ENCODE measurements around the gene SLC44A5.
"Not testable (repeated sequence)": the region's sequence is repeated elsewhere in the genome, so short reads cannot be mapped to it uniquely, and the experiment has no call there.

SLC44A5 gene

DNA sequence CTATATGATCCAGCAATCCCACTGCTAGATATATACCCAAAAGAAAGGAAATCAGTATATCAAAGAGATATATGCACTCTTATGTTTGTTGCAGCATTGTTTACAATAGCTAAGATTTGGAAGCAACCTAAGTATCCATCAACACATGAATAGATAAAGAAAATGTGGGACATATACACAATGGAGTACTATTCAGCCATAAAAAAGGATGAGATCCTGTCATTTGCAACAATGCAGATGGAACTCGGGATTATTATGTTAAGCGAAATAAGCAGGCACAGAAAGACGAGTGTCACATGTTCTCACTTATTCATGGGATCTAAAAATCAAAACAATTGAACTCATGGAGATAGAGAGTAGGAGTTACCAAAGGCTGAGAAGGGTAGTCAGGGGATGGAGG, 17.5 kb downstream of the SLC44A5 start:
- not testable (repeated sequence) for FAIRE-seq; DNase-seq (ENCODE audit: extremely low spot score, insufficient read length, low read depth)

- DNase-seq (ENCODE audit: extremely low spot score, insufficient read length, low read depth) = no peak
- FAIRE-seq = no peak
Observed at GRCh38 chr1:75589637-75590036, 21.3 kb downstream of the SLC44A5 start.

GRCh38 chr1:75588779-75589475, 22.0 kb downstream of the SLC44A5 start:
- DNase-seq (ENCODE audit: extremely low spot score, insufficient read length, low read depth) (no peak), FAIRE-seq (no peak)

- DNase-seq (ENCODE audit: extremely low spot score, insufficient read length, low read depth) = no peak
- no peak for FAIRE-seq
Observed at GRCh38 chr1:75587692-75588091, 23.2 kb downstream of the SLC44A5 start.

DNA sequence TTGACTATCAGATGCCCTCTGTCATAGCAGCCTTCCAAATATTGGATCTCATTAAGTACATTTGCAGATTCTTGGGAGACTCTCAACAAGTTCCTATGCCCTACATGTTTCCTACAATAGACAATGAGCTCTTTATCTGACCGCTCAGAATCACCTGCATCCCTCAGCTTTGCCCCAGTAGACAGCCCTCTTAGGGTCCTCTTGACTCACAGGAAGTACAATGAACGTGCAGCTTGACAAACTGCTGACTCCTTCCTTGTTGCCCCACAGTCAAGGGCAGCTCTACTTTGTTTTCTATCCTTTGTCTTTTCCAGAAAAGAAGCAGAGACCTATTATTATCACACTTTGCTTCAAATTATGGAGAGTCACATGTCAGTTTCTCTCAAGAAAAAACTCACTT, 27.6 kb downstream of the SLC44A5 start:
- FAIRE-seq = no peak
- no peak for DNase-seq (ENCODE audit: extremely low spot score, insufficient read length, low read depth)

DNA sequence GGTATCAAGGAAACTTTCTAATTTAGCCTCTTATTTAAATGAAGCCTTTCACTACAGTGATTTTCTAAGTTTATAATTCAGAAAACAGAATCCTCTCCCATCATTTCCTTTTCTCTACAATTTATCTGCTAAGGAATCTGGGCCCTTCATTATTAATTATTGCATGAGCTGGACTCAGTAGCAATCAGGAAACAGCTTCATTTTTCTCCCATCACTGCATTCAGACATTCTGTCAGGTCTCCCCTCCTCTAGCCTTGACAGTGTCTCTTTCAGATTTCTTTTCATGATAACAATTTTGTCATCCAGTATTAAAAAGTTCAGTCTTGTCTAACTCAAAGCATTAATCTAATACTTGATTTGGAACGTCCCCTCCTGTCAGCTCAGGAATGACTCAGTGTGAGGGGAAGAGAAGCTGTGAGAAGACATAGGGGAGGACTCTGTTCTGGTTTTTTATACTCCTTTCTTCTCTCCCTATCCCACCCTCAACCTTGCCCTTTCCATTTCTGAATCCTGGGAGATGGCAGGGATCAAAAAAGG, 28.1 kb downstream of the SLC44A5 start:
- DNase-seq (ENCODE audit: extremely low spot score, insufficient read length, low read depth) = no peak
- no peak for FAIRE-seq

GRCh38 chr1:75579046-75579445, 31.9 kb downstream of the SLC44A5 start:
- DNase-seq (ENCODE audit: extremely low spot score, insufficient read length, low read depth) (no peak), FAIRE-seq (no peak)

DNA sequence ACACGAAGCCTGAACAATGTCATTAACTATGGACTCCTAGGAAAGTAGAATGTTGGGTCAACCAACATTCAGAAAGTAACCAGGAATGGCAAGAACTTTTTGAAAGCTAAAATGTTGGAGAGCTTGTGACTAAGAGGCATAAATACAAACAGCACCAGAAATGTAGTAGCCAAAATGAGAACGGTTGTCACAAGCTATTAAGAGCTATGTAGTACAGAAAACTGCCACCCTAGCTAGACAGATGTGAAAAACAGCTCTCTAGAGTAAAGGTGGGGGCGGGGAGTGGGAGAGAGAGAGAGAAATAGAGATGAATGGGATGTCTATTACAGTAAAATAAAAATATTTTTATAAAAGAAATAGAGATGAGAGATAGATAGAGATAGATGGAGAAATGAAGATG, 35.1 kb downstream of the SLC44A5 start:
- DNase-seq (ENCODE audit: extremely low spot score, insufficient read length, low read depth) (no peak), FAIRE-seq (no peak)

GRCh38 chr1:75567191-75567590, 43.7 kb downstream of the SLC44A5 start:
- DNase-seq (ENCODE audit: extremely low spot score, insufficient read length, low read depth) (no peak), FAIRE-seq (no peak)

DNA sequence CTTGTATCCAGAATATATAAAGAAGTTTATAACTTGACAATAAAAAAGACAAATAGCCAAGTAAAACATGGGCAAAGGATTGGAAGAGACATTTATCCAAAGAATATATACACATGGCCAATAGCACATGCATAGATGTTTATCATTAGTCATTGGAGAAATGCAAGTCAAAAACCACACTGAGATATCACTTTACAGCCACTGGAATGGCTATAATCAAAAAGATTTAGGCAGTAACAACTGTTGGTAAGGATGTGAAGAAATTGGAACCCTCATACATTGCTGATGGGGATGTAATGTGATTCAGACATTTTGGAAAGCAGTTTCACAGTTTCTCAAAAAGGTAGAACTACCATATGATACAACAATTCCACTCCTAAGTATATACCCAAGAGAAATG, 51.1 kb downstream of the SLC44A5 start:
- DNase-seq (ENCODE audit: extremely low spot score, insufficient read length, low read depth) = no peak
- FAIRE-seq = no peak

DNA sequence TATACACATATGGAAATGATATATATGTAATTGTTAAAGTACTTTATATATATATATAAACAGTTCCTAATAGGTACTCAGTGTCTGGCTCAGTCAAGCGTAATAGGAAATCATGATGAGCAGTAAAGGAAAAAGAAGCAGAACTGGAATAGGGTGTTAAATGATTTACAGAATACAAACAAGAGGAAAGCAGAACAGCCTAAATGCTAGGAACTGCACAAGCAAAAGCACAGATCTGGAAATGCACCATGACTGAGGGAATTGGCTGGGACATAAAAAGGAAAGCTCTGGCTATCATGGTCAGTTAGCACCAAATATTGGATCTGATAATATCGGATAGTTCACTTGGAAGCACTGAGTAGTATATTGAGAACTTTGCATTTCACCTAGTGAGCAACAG, 51.8 kb downstream of the SLC44A5 start:
- FAIRE-seq = no peak

DNA sequence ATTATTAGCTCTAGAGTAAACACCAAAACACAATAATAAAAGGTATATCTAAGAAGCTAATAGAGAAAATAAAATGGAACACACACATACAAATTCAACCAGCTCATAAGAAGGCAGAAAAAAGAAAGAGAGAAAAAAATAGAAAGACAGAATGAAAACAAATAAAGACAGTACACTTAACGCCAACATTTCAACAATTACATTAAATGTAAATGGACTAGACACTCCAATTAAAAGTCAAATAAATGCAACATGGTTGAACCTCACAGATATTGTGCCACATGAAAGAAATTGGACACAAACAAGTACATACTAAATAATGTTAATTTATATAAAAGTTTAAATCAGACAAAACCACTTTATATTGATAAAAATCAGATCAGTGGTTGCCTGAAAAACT, 56.0 kb downstream of the SLC44A5 start:
- FAIRE-seq = no peak
- no peak for DNase-seq (ENCODE audit: extremely low spot score, insufficient read length, low read depth)

More for the DNA sequence above, 51.8 kb downstream of the SLC44A5 start:
- DNase-seq (ENCODE audit: extremely low spot score, insufficient read length, low read depth) = no peak

DNA sequence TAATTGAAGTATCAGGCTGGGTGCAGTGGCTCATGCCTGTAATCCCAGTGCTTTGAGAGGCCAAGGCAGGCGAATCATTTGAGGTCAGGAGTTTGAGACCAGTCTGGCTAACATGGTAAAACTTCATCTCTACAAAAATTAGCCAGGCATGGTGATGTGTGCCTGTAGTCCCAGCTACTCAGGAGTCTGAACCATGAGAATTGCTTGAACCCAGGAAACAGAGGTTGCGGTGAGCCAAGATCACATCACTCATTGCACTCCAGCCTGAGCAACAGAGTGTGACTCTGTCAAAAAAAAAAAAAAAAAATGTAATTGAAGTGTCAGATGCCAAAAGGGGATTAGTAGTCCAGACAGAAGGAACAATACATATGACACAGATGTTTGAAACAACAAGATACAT, 56.7 kb downstream of the SLC44A5 start:
- DNase-seq (ENCODE audit: extremely low spot score, insufficient read length, low read depth) (no peak), FAIRE-seq (no peak)

DNA sequence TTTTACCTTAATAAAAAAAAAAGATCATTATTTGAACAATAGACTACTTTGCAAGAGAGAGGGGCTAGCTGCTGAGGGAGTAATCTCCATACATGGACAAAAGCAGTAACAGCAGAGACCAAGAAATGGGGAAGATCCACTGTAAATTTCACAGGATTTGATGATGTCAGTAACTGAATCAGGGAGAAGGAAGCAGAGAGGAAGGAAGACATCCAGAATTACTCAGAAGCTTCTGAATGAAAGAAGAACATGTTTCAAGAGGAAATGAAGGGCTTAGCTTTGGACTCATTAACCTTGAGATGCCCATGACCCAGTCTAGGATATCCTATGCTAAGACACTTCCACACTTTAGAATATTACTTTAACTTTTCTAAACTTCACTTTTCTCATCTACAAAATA, 60.4 kb downstream of the SLC44A5 start:
- FAIRE-seq = no peak

DNA sequence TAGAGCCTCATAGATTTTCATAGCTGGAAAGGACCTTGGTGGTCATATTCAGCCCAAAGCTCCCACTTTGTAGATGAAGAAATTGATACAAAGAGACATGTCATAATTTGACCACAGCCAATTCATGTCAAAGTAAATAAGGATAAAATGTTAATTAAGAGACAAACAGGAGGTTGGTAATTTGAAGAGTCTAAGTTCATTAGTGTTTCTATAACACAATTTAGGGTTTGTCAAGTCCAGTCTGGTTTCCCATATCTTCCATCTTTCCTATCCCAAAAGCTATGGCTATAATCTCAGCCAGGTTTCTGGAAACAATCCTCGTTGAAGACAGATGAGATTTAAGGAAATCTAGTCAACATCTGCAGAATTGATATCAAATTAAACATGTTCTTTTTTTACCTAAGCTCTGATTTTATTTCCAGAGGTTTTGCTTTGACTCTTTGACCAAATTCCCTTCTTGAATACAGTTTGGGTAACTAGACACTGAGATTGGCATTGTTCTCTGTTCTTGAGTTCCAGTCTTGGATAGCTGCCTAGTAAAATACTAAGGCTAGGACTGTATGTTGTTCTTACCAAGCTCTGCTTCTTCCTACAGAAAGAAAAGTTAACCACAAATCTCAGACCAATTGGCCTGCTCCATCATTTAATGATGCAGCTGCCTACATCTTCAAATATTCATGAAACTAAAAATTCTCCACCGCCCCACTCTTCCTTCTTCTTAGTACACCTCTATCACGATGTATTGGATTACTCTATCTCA, 62.0 kb downstream of the SLC44A5 start:
- FAIRE-seq (no peak), DNase-seq (ENCODE audit: extremely low spot score, insufficient read length, low read depth) (no peak)

More for the DNA sequence above, 60.4 kb downstream of the SLC44A5 start:
- DNase-seq (ENCODE audit: extremely low spot score, insufficient read length, low read depth) = no peak

DNA sequence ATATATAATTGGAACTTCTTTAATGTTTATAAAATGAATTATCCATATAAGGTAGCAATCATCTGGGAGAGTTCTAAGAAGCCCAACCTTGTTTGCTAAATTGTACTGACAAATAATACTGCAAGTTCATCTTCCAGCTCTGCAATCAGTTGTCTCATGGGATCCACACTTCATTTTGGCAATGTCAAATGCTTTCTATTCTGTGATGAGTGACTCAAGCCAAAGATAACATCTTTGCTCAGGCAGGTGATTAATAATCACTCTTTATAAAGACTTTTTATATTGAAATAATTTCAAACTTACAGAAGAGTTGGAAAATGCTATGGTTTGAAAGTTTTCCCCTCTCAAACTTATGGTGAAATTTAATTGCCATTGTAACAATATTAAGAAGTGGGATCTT, 67.2 kb downstream of the SLC44A5 start:
- DNase-seq (ENCODE audit: extremely low spot score, insufficient read length, low read depth) = no peak
- no peak for FAIRE-seq

- FAIRE-seq (no peak), DNase-seq (ENCODE audit: extremely low spot score, insufficient read length, low read depth) (no peak)
Observed at GRCh38 chr1:75542818-75543570, 67.9 kb downstream of the SLC44A5 start.

- no peak for FAIRE-seq
- no peak for DNase-seq (ENCODE audit: extremely low spot score, insufficient read length, low read depth)
Observed at GRCh38 chr1:75539230-75540116, 71.4 kb downstream of the SLC44A5 start.

DNA sequence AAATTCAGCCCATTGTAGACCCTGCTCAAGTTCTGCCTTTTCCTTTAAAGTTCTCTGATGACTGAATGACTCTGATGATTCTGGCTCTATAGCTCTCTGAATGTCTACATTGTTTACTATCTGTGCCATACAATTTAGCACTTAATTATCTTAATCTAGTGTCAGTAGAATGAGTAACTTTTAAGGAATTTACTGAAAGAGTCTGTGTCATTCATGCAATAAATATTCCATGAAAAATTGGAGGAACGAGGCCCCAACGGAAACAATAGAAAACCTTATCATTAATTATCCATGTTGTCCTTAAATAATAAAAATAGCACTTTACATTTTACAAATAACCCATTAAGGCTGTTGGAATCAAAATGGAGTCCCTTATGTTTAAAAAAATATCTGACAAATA, 77.8 kb downstream of the SLC44A5 start:
- DNase-seq (ENCODE audit: extremely low spot score, insufficient read length, low read depth) (no peak), FAIRE-seq (no peak)

DNA sequence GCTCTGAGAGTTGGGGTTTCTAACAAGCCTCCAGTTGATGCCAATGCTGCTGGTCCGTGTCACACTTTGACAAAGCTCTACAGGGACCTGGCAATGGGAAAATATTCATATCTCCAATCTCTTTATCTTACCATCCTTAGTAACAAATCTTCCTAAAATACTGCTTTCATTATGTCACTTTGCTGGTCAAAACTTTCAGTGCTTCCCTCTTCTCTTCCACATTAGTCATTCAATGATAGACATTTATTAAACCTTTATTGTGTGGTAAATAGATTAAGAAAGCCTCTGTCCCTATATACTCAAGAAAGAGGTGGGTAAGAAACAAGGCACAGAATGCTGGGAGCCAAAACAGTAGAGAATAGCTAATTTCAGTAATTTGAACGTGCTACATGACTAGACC, 79.3 kb downstream of the SLC44A5 start:
- DNase-seq (ENCODE audit: extremely low spot score, insufficient read length, low read depth) (no peak), FAIRE-seq (no peak)
